ENCODE data around the gene RBM19.

DNA sequence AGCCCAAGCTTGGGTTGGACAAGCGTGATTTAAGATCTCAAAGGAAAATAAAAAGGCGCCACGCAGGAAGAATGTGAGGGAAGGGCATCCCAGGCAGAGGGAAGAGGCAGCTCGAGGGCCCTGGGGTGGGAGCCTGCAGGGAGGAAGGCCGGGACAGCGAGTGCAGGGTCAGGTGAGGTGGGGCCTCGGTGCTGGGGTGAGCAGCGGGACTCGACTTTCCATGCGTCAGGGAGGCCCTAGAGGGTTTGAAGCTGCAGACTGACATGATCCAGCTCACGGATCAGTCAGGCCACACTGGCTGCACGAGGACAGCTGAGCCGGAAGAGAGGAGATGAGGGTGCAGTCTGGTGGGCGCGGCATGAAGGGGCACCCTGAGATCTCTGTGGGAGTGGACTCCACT is 145.8 kb downstream of the RBM19 start:
- TF ChIP-seq, protein P1, sequence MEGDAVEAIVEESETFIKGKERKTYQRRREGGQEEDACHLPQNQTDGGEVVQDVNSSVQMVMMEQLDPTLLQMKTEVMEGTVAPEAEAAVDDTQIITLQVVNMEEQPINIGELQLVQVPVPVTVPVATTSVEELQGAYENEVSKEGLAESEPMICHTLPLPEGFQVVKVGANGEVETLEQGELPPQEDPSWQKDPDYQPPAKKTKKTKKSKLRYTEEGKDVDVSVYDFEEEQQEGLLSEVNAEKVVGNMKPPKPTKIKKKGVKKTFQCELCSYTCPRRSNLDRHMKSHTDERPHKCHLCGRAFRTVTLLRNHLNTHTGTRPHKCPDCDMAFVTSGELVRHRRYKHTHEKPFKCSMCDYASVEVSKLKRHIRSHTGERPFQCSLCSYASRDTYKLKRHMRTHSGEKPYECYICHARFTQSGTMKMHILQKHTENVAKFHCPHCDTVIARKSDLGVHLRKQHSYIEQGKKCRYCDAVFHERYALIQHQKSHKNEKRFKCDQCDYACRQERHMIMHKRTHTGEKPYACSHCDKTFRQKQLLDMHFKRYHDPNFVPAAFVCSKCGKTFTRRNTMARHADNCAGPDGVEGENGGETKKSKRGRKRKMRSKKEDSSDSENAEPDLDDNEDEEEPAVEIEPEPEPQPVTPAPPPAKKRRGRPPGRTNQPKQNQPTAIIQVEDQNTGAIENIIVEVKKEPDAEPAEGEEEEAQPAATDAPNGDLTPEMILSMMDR (conservative IDR thresholded peaks at IDR 0.05 in 1 of 2, IDR thresholded peaks at IDR 0.05 in 1 of 2; ENCODE audit: low read depth in 1 of 2, low read length in 2 of 2) = no peak
- no peak for TF ChIP-seq EZH2 (IDR thresholded peaks at IDR 0.05; ENCODE audit: low read length, missing control alignments)
